WTC11 (cell line): ENCODE measurements around the gene ECT2L.

Source experiments
- ELF4 ChIP-seq: sonication (generic); formaldehyde crosslinking; IDR thresholded peaks from 2 replicates; pipeline ENCODE4 v1.8.1; 2022; ENCODE audit warnings: low read depth, mild to moderate bottlenecking, moderate library complexity, missing genetic modification reagents
- NR2C2 ChIP-seq: sonication (generic); formaldehyde crosslinking; IDR thresholded peaks from 2 replicates; pipeline ENCODE4 v1.8.0; 2022; ENCODE audit warnings: mild to moderate bottlenecking, missing genetic modification reagents
- SMAD3 ChIP-seq: sonication (generic); formaldehyde crosslinking; IDR thresholded peaks from 2 replicates; pipeline ENCODE4 v1.8.0; 2022; ENCODE audit warnings: missing genetic modification reagents, mild to moderate bottlenecking, borderline replicate concordance
- ZNF317 ChIP-seq: sonication (generic); formaldehyde crosslinking; IDR thresholded peaks from 2 replicates; pipeline ENCODE4 v1.8.1; 2023; ENCODE audit warnings: low read depth, mild to moderate bottlenecking, moderate library complexity, missing genetic modification reagents, borderline replicate concordance
- ZNF416 ChIP-seq: fragments of 250-450 bp; sonication (Bioruptor Pico); IDR thresholded peaks from 2 replicates; pipeline ENCODE4 v1.9.0; 2021; ENCODE audit warnings: mild to moderate bottlenecking, inconsistent platforms
- TF ChIP-seq, protein P1 (sequence below): fragments of 200-600 bp; IDR thresholded peaks from 2 replicates; pipeline ENCODE4 v1.8.0; 2022; ENCODE audit warnings: antibody characterized with exemption

DNA sequence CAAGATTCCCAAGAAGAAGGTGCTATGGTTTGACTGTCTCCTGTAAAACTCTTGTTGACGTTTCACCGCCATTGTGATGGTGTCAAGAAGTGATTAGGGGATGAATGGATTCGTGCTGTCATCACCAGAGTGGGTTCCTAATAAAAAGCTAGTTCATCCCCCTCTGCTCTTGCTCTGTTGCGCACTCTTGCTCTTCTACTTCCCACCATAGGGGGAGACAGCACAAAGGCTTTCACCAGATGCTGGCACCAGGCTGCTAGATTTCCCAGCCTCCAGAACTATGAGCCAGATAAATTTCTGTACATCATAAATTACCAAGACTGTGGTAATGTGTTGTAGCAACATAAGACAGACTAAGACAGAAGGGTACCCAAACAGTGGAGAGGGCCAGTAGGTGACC is 43.9 kb upstream of the ECT2L start:
- TF ChIP-seq, protein P1, sequence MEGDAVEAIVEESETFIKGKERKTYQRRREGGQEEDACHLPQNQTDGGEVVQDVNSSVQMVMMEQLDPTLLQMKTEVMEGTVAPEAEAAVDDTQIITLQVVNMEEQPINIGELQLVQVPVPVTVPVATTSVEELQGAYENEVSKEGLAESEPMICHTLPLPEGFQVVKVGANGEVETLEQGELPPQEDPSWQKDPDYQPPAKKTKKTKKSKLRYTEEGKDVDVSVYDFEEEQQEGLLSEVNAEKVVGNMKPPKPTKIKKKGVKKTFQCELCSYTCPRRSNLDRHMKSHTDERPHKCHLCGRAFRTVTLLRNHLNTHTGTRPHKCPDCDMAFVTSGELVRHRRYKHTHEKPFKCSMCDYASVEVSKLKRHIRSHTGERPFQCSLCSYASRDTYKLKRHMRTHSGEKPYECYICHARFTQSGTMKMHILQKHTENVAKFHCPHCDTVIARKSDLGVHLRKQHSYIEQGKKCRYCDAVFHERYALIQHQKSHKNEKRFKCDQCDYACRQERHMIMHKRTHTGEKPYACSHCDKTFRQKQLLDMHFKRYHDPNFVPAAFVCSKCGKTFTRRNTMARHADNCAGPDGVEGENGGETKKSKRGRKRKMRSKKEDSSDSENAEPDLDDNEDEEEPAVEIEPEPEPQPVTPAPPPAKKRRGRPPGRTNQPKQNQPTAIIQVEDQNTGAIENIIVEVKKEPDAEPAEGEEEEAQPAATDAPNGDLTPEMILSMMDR, result no peak
- no peak for TF ChIP-seq ZNF317 (CRISPR knock-in tag)
- TF ChIP-seq ZNF416 (CRISPR knock-in tag), result no peak
- no peak for TF ChIP-seq ELF4 (CRISPR knock-in tag)
- TF ChIP-seq SMAD3, result no peak
- no peak for TF ChIP-seq NR2C2 (CRISPR knock-in tag)
